Measurements from ENCODE around the gene CAMTA1. TPM values are rescaled to one million over a fixed set of nuclear protein-coding genes. Genes with fewer than 3 reads are reported as not detected.

The CAMTA1 gene
- total RNA-seq, 1 donor from 2014 or later, result 81.6 TPM

- Mint-ChIP-seq H3K4me3 (ENCODE audit: unreplicated experiment) (no peak overlapping the region), H3K4me1 (ENCODE audit: unreplicated experiment) (no peaks in the 10 kb centered on the region), H3K27me3 (ENCODE audit: unreplicated experiment) (peaks cover 25% of the 10 kb centered on the region), H3K36me3 (ENCODE audit: unreplicated experiment) (no peaks in the 10 kb centered on the region), H3K9me3 (ENCODE audit: unreplicated experiment) (no peaks in the 10 kb centered on the region), H3K27ac (ENCODE audit: unreplicated experiment) (no peak overlapping the region)
- no peak for DNase-seq (ENCODE audit: extremely low spot score, unreplicated experiment)
- TF ChIP-seq CTCF (IDR thresholded peaks at IDR 0.05), result no peak
These were observed 324.6 kb downstream of the CAMTA1 start for GRCh38 chr1:7109901-7110300.

GRCh38 chr1:7110321-7110720 is 325.1 kb downstream of the CAMTA1 start:
- no peak overlapping the region for H3K4me3 Mint-ChIP-seq (ENCODE audit: unreplicated experiment)
- no peaks in the 10 kb centered on the region for H3K4me1 Mint-ChIP-seq (ENCODE audit: unreplicated experiment)
- H3K27ac Mint-ChIP-seq (ENCODE audit: unreplicated experiment), result no peak overlapping the region
- no peaks in the 10 kb centered on the region for H3K9me3 Mint-ChIP-seq (ENCODE audit: unreplicated experiment)
- no peak for TF ChIP-seq CTCF (IDR thresholded peaks at IDR 0.05)
- no peak for DNase-seq (ENCODE audit: extremely low spot score, unreplicated experiment)
- H3K27me3 Mint-ChIP-seq (ENCODE audit: unreplicated experiment), result peaks cover 25% of the 10 kb centered on the region
- no peaks in the 10 kb centered on the region for H3K36me3 Mint-ChIP-seq (ENCODE audit: unreplicated experiment)

- H3K36me3 Mint-ChIP-seq (ENCODE audit: unreplicated experiment), result no peaks in the 10 kb centered on the region
- H3K27me3 Mint-ChIP-seq (ENCODE audit: unreplicated experiment), result peaks cover 19% of the 10 kb centered on the region
- no peak overlapping the region for H3K4me3 Mint-ChIP-seq (ENCODE audit: unreplicated experiment)
- no peak overlapping the region for H3K27ac Mint-ChIP-seq (ENCODE audit: unreplicated experiment)
- no peaks in the 10 kb centered on the region for H3K9me3 Mint-ChIP-seq (ENCODE audit: unreplicated experiment)
- no peak for DNase-seq (ENCODE audit: extremely low spot score, unreplicated experiment)
- TF ChIP-seq CTCF (IDR thresholded peaks at IDR 0.05), result no peak
- no peaks in the 10 kb centered on the region for H3K4me1 Mint-ChIP-seq (ENCODE audit: unreplicated experiment)
These were observed 326.6 kb downstream of the CAMTA1 start for GRCh38 chr1:7111853-7112252.

GRCh38 chr1:7113136-7113535 is 327.9 kb downstream of the CAMTA1 start:
- H3K4me1 Mint-ChIP-seq (ENCODE audit: unreplicated experiment), result peaks cover 10% of the 10 kb centered on the region
- no peaks in the 10 kb centered on the region for H3K9me3 Mint-ChIP-seq (ENCODE audit: unreplicated experiment)
- no peak overlapping the region for H3K4me3 Mint-ChIP-seq (ENCODE audit: unreplicated experiment)
- no peak for DNase-seq (ENCODE audit: extremely low spot score, unreplicated experiment)
- TF ChIP-seq CTCF (IDR thresholded peaks at IDR 0.05), result no peak
- H3K27ac Mint-ChIP-seq (ENCODE audit: unreplicated experiment), result no peak overlapping the region
- peaks cover 19% of the 10 kb centered on the region for H3K27me3 Mint-ChIP-seq (ENCODE audit: unreplicated experiment)
- H3K36me3 Mint-ChIP-seq (ENCODE audit: unreplicated experiment), result no peaks in the 10 kb centered on the region

- H3K4me3 Mint-ChIP-seq (ENCODE audit: unreplicated experiment), result no peak overlapping the region
- no peaks in the 10 kb centered on the region for H3K36me3 Mint-ChIP-seq (ENCODE audit: unreplicated experiment)
- no peak for TF ChIP-seq CTCF (IDR thresholded peaks at IDR 0.05)
- H3K27ac Mint-ChIP-seq (ENCODE audit: unreplicated experiment), result no peak overlapping the region
- no peaks in the 10 kb centered on the region for H3K9me3 Mint-ChIP-seq (ENCODE audit: unreplicated experiment)
- peaks cover 11% of the 10 kb centered on the region for H3K4me1 Mint-ChIP-seq (ENCODE audit: unreplicated experiment)
- DNase-seq (ENCODE audit: extremely low spot score, unreplicated experiment), result no peak
- H3K27me3 Mint-ChIP-seq (ENCODE audit: unreplicated experiment), result peaks cover 15% of the 10 kb centered on the region
These were observed 328.6 kb downstream of the CAMTA1 start for GRCh38 chr1:7113822-7114221.
